Natural killer cell (primary cell): Measurements from ENCODE around the gene PDE4D. TPM values are rescaled to one million over a fixed set of nuclear protein-coding genes. Genes with fewer than 3 reads are reported as not detected.
"Not testable (repeated sequence)": the region's sequence is repeated elsewhere in the genome, so short reads cannot be mapped to it uniquely, and the experiment has no call there.

ENCODE experiments used
- ATAC-seq, 3 donors: fragments of 150-1000 bp in 2 of 3; fragments of 200-7000 bp in 1 of 3; cut with Tn5 transposase; 1 replicate in 1 of 3; 2 replicates in 2 of 3; pipeline ENCODE4 v1.10.0; 2021; ENCODE audit warnings: mild to moderate bottlenecking in 2 of 3, moderate library complexity in 2 of 3
- DNase-seq, 2 donors: peaks; one replicate each; pipeline versions ENCODE4 v3.0.0 to v3.0.0-alpha.2; 2013 to 2021; ENCODE audit warnings: mixed read lengths in 1 of 2
- H3K27ac ChIP-seq: one replicate; pipeline ENCODE4 v1.5.1; 2013; ENCODE audit warnings: mild to moderate bottlenecking, low read length
- H3K27me3 ChIP-seq: one replicate; pipeline ENCODE4 v1.6.1; 2013; ENCODE audit warnings: low read length; ENCODE audit not compliant: control insufficient read depth, insufficient read depth
- H3K36me3 ChIP-seq: one replicate; pipeline ENCODE4 v1.6.1; 2013; ENCODE audit warnings: low read length; ENCODE audit not compliant: control insufficient read depth, insufficient read depth
- H3K4me1 ChIP-seq: one replicate; pipeline ENCODE4 v1.6.1; 2013; ENCODE audit warnings: low read length; ENCODE audit not compliant: control insufficient read depth, insufficient read depth
- H3K4me3 ChIP-seq: one replicate; pipeline ENCODE4 v1.5.1; 2013; ENCODE audit warnings: low read length
- H3K9me3 ChIP-seq: one replicate; pipeline ENCODE4 v1.6.1; 2013; ENCODE audit warnings: low read length; ENCODE audit not compliant: control insufficient read depth, insufficient read depth
- H3K27ac Mint-ChIP-seq, 2 donors: one replicate each; pipeline ENCODE4 v1.8.0; 2022; ENCODE audit warnings: mild to moderate bottlenecking in 2 of 2, mixed read lengths in 2 of 2, moderate library complexity in 1 of 2
- H3K27me3 Mint-ChIP-seq, 2 donors: one replicate each; pipeline ENCODE4 v1.8.0; 2022; ENCODE audit warnings: low read depth in 2 of 2, mixed read lengths in 2 of 2
- H3K36me3 Mint-ChIP-seq: one replicate; pipeline ENCODE4 v1.8.0; 2022; ENCODE audit warnings: mixed read lengths
- H3K4me1 Mint-ChIP-seq, 2 donors: one replicate each; pipeline ENCODE4 v1.8.0; 2022; ENCODE audit warnings: mixed read lengths in 2 of 2
- H3K4me3 Mint-ChIP-seq: one replicate; pipeline ENCODE4 v1.8.0; 2022; ENCODE audit warnings: mild to moderate bottlenecking, moderate library complexity, mixed read lengths
- H3K9me3 Mint-ChIP-seq, 2 donors: one replicate each; pipeline ENCODE4 v1.8.0; 2022; ENCODE audit warnings: mixed read lengths in 2 of 2
- WGBS: methylation state at CpG from one replicate; pipeline ENCODE4 v1.1.7; 2013; ENCODE audit warnings: missing lambda C conversion rate; ENCODE audit not compliant: insufficient coverage; 5-methylcytosine and 5-hydroxymethylcytosine counted together
- intact Hi-C: fragments of 100-400 bp; cut with micrococcal nuclease; formaldehyde crosslinking; loops from one replicate; pipeline ENCODE4 v1.14.2; 2022
- total RNA-seq, 4 donors: library from RNA; stranded (reverse); fragments of 120-200 nt in 1 of 4; gene quantifications; one replicate each; pipeline versions ENCODE4 v1.2.3 to v1.2.4, GENCODE V29; 2013 to 2022
- TF ChIP-seq, protein P1 (sequence below): fragments of 200-600 bp; IDR thresholded peaks from one replicate; pipeline ENCODE4 v1.8.0; 2022; ENCODE audit warnings: antibody characterized with exemption

The PDE4D gene
- total RNA-seq, 3 donors from 2014 or later (not counting 1 experiment from before 2014, with no cell fraction given) = 109 to 170 (median 116) TPM

DNA sequence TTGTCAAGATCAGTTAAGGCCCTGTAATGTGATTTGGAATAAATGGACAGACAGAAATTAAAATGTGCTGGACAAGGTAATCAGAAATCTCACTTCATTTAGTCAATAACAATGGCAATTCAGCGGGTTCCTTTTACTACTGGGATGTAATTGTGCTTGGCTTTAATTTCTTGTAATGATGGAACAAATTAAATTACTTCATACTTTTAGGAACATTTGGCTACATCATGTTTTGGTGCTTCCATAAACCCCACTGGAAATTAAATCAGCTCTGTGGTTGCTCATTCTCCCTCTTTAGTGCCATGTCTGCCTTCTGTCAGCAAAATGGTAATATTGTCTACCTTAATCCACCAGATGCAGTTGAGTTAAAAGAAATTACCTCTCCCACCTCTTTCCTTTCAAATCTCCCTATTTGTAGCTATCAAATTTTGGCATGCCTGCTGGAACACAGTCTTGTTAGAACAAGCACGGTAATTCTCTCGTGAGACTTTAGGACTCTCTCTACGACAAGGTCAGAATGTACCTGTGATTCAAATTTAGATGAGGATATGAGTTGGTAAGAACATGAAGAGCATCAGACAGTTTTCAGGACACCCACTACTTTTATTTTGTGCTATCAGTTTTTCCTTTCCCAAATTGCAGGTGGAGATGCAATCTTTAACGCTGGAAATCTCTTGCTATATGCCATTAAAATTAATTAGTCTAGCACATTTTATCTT, 834.4 kb downstream of the PDE4D start:
- intact Hi-C loops = no loop called here
- H3K4me1 ChIP-seq = no peaks in the 10 kb centered on the region
- ATAC-seq = no peak
- Mint-ChIP-seq H3K27ac (no peak overlapping the region), H3K9me3 (no peaks in the 10 kb centered on the region), H3K4me1 (peaks cover 0 to 4% of the 10 kb centered on the region in 2 donors), H3K27me3 (no peaks in the 10 kb centered on the region), H3K36me3 (no peaks in the 10 kb centered on the region), H3K4me3 (no peak overlapping the region)
- H3K36me3 ChIP-seq = no peaks in the 10 kb centered on the region
- no peaks in the 10 kb centered on the region for H3K9me3 ChIP-seq
- no peaks in the 10 kb centered on the region for H3K27me3 ChIP-seq
- WGBS = 87% methylated on average over 4 of the region's 5 CpGs
- H3K27ac ChIP-seq = no peak overlapping the region
- TF ChIP-seq, protein P1, sequence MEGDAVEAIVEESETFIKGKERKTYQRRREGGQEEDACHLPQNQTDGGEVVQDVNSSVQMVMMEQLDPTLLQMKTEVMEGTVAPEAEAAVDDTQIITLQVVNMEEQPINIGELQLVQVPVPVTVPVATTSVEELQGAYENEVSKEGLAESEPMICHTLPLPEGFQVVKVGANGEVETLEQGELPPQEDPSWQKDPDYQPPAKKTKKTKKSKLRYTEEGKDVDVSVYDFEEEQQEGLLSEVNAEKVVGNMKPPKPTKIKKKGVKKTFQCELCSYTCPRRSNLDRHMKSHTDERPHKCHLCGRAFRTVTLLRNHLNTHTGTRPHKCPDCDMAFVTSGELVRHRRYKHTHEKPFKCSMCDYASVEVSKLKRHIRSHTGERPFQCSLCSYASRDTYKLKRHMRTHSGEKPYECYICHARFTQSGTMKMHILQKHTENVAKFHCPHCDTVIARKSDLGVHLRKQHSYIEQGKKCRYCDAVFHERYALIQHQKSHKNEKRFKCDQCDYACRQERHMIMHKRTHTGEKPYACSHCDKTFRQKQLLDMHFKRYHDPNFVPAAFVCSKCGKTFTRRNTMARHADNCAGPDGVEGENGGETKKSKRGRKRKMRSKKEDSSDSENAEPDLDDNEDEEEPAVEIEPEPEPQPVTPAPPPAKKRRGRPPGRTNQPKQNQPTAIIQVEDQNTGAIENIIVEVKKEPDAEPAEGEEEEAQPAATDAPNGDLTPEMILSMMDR = no peak
- no peak for DNase-seq
- H3K4me3 ChIP-seq = no peak overlapping the region

DNA sequence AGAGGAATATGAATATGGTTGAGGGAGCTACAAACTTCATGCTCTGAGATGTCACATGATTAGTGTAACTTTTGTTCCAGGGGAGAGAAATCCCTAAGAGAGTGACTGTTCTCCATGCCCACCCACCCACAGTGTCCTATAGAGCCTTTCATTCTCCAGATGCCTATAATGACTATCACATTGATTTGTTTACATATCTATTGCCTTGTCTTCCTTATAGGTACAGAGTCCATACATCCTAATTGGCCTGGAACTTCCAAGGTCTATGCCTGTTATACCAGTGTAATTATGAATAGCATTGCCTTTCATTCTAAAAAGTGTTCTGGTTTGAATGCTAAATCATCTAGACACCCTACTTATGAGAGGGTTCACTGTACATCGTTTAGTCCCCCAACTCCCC, 835.3 kb downstream of the PDE4D start:
- no peak overlapping the region for H3K4me3 Mint-ChIP-seq
- H3K36me3 Mint-ChIP-seq = no peaks in the 10 kb centered on the region
- no peaks in the 10 kb centered on the region for H3K27me3 Mint-ChIP-seq
- Histone ChIP-seq H3K4me1 (no peaks in the 10 kb centered on the region), H3K4me3 (no peak overlapping the region), H3K27me3 (no peaks in the 10 kb centered on the region), H3K36me3 (no peaks in the 10 kb centered on the region), H3K27ac (no peak overlapping the region), H3K9me3 (no peaks in the 10 kb centered on the region)
- WGBS = 100% methylated on average over 1 of the region's 1 CpG
- ATAC-seq = no peak
- no peak overlapping the region for H3K27ac Mint-ChIP-seq
- peaks cover 0 to 4% of the 10 kb centered on the region in 2 donors for H3K4me1 Mint-ChIP-seq
- no peaks in the 10 kb centered on the region for H3K9me3 Mint-ChIP-seq
- TF ChIP-seq, protein P1 = no peak
- no peak for DNase-seq
- intact Hi-C loops = no loop called here

DNA sequence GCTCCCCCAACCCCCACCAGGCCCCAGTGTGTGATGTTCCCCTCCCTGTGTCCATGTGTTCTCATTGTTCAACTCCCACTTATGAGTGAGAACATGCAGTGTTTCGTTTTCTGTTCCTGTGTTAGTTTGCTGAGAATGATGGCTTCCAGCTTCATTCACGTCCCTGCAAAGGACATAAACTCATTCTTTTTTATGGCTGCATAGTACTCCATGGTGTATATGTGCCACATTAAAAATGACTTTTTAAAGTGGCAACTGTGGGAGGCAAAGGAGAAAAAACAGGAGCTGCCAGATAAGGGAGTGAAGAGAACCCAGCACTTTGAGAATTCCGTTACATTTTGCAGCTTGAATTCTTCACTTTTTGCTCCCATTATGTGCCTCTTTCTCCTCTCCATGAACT, 836.9 kb downstream of the PDE4D start:
- H3K4me3 ChIP-seq, H3K4me1 Mint-ChIP-seq, H3K36me3 ChIP-seq, H3K36me3 Mint-ChIP-seq, DNase-seq, H3K27ac Mint-ChIP-seq, ATAC-seq, H3K27me3 Mint-ChIP-seq, H3K9me3 ChIP-seq, H3K27ac ChIP-seq, H3K27me3 ChIP-seq, intact Hi-C loops, H3K4me3 Mint-ChIP-seq, H3K4me1 ChIP-seq, H3K9me3 Mint-ChIP-seq: not testable (repeated sequence)
- WGBS = 96% methylated on average over 3 of the region's 3 CpGs

DNA sequence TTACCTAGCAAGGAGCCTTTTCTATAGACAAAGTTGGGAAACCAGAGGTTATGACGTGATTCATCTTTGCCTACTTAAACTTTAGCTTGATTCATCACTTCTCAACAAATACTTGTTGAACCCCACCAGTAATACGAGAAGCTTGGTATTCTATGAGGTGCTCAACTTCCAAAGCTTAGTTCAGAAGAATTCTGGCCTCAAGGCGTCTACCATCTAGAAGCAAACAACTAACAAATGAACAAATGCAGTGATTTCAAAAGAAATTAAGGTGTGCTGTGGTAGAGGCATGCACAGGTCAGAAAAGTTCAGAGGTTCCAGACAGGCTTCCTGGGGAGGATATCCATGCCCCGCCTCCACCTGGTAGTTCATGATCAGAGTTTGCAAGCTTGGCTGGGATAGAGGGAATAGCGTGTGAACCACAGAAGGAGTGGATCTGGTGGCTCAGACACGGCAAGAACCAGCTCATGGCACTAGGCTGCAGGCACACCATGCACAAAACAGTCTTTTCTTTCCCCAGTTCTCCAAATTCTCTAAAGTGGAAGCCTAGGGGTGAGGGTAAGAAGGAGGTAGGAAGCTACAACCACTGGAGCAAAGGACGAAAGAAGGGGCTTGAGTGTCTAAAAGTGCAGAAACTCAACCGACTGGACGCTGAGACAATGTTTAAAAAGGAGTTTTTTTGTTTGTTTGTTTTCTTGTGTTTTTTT, 837.6 kb downstream of the PDE4D start:
- ATAC-seq (no peak), DNase-seq (no peak)
- Mint-ChIP-seq H3K27me3 (no peaks in the 10 kb centered on the region), H3K9me3 (no peaks in the 10 kb centered on the region), H3K27ac (no peak overlapping the region), H3K36me3 (no peaks in the 10 kb centered on the region), H3K4me3 (no peak overlapping the region), H3K4me1 (peaks cover 0 to 4% of the 10 kb centered on the region in 2 donors)
- TF ChIP-seq, protein P1 = no peak
- no peaks in the 10 kb centered on the region for H3K9me3 ChIP-seq
- intact Hi-C loops = no loop called here
- H3K27ac ChIP-seq = no peak overlapping the region
- no peaks in the 10 kb centered on the region for H3K36me3 ChIP-seq
- H3K4me1 ChIP-seq = no peaks in the 10 kb centered on the region
- 92% methylated on average over 8 of the region's 9 CpGs for WGBS
- no peak overlapping the region for H3K4me3 ChIP-seq
- H3K27me3 ChIP-seq = no peaks in the 10 kb centered on the region
